Transverse colon (tissue), 4 donors: ENCODE data around the gene CST5.
"Not testable (repeated sequence)": the region's sequence is repeated elsewhere in the genome, so short reads cannot be mapped to it uniquely, and the experiment has no call there.

Experiments
- POLR2A ChIP-seq: fragments of 450-650 bp; IDR thresholded peaks from one replicate; pipeline ENCODE4 v1.6.1; 2016; ENCODE audit warnings: antibody characterized with exemption, mild to moderate bottlenecking, moderate library complexity
- POLR2AphosphoS5 ChIP-seq, 3 donors: sonication (generic); formaldehyde crosslinking; IDR thresholded peaks; one replicate each; pipeline ENCODE4 v1.6.1; 2016; ENCODE audit warnings: antibody characterized with exemption in 3 of 3
- TF ChIP-seq, protein P1 (sequence below), 5 experiments: fragments of 200-600 bp in 3 of 5; fragments of 450-650 bp in 2 of 5; sonication (generic) in 3 of 5; IDR thresholded peaks; 1 replicate in 2 of 5; 2 replicates in 3 of 5; pipeline ENCODE4 v1.5.1; 2016 to 2017; ENCODE audit warnings: antibody characterized with exemption in 5 of 5, inconsistent platforms in 3 of 5, mild to moderate bottlenecking in 2 of 5, moderate library complexity in 1 of 5

DNA sequence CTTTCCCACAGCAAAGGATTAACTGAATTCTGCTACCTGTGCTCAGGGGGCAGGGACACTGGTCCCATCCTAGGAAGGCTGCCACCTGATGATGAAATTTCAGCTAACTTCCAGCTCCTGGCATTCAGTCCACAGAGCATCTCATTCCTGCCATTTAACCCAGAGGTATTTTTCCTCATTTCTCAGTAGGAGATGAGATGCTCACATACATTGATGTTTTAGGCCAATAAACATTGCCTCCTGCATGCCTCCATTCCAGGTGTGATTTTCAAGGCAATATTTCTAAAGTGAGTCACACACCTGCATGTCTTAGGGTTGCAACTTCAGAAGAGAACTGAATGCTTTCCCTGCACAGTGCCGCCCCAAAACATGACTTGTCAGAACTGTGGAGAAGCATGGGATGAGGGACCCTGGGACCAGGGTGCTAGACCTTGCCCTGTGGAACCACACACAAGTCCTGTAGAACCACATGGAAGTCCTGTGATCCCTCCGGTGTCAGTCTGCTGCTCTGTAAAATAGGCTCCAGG is 1.5 kb downstream of the CST5 start:
- TF ChIP-seq, protein P1, sequence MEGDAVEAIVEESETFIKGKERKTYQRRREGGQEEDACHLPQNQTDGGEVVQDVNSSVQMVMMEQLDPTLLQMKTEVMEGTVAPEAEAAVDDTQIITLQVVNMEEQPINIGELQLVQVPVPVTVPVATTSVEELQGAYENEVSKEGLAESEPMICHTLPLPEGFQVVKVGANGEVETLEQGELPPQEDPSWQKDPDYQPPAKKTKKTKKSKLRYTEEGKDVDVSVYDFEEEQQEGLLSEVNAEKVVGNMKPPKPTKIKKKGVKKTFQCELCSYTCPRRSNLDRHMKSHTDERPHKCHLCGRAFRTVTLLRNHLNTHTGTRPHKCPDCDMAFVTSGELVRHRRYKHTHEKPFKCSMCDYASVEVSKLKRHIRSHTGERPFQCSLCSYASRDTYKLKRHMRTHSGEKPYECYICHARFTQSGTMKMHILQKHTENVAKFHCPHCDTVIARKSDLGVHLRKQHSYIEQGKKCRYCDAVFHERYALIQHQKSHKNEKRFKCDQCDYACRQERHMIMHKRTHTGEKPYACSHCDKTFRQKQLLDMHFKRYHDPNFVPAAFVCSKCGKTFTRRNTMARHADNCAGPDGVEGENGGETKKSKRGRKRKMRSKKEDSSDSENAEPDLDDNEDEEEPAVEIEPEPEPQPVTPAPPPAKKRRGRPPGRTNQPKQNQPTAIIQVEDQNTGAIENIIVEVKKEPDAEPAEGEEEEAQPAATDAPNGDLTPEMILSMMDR (IDR thresholded peaks at IDR 0.05): not testable (repeated sequence)
- TF ChIP-seq POLR2A; POLR2AphosphoS5 (IDR thresholded peaks at IDR 0.05): not testable (repeated sequence)
